Transverse colon (tissue), 3 donors: ENCODE measurements around the gene SZT2.

Experiments
- EP300 ChIP-seq: sonication (generic); formaldehyde crosslinking; IDR thresholded peaks from one replicate; pipeline ENCODE4 v1.6.1; 2017; ENCODE audit warnings: antibody characterized with exemption, low read depth
- TF ChIP-seq, protein P1 (sequence below), 5 experiments: fragments of 200-600 bp in 3 of 5; fragments of 450-650 bp in 2 of 5; sonication (generic) in 3 of 5; IDR thresholded peaks; 1 replicate in 2 of 5; 2 replicates in 3 of 5; pipeline ENCODE4 v1.5.1; 2016 to 2017; ENCODE audit warnings: antibody characterized with exemption in 5 of 5, inconsistent platforms in 3 of 5, mild to moderate bottlenecking in 2 of 5, moderate library complexity in 1 of 5

DNA sequence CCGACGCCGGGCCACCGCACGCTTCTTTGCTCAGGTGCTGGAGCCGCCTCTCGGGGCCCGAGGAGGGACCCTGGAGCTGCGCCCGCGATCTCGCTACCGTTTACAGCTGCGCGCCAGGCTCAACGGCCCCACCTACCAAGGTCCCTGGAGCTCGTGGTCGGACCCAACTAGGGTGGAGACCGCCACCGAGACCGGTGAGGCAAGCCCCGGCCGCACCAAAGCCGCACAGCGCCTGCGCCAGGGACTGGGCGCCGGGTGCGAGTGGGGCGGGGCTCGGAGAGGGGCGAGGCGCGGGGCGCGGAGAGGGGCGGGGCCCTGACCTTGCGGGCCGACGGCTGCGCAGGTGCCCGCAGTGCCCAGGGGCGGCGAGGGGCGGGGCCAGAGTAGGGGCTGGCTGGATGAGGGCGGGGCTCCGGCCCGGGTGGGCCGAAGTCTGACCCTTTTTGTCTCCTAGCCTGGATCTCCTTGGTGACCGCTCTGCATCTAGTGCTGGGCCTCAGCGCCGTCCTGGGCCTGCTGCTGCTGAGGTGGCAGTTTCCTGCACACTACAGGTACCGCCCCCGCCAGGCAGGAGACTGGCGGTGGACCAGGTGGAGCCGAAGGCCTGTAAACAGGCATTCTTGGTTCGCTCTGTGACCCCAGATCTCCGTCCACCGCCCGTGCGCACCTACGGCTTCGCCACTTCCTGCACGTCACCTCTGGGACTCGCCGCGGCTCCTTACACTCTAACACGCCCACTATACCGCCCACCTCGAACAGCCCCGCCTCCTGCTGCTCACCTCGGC, 40.7 kb upstream of the SZT2 start:
- TF ChIP-seq, protein P1, sequence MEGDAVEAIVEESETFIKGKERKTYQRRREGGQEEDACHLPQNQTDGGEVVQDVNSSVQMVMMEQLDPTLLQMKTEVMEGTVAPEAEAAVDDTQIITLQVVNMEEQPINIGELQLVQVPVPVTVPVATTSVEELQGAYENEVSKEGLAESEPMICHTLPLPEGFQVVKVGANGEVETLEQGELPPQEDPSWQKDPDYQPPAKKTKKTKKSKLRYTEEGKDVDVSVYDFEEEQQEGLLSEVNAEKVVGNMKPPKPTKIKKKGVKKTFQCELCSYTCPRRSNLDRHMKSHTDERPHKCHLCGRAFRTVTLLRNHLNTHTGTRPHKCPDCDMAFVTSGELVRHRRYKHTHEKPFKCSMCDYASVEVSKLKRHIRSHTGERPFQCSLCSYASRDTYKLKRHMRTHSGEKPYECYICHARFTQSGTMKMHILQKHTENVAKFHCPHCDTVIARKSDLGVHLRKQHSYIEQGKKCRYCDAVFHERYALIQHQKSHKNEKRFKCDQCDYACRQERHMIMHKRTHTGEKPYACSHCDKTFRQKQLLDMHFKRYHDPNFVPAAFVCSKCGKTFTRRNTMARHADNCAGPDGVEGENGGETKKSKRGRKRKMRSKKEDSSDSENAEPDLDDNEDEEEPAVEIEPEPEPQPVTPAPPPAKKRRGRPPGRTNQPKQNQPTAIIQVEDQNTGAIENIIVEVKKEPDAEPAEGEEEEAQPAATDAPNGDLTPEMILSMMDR (IDR thresholded peaks at IDR 0.05), result peak in 1 of 5 experiments; percentile 22
- TF ChIP-seq EP300, result peak; percentile 53
